Chondrocyte (in vitro differentiated cells): ENCODE measurements around the gene ABCA3. TPM values are rescaled to one million over a fixed set of nuclear protein-coding genes. Genes with fewer than 3 reads are reported as not detected.
"Not testable (repeated sequence)": the region's sequence is repeated elsewhere in the genome, so short reads cannot be mapped to it uniquely, and the experiment has no call there.

Experiments used
- DNase-seq: peaks from one replicate; pipeline ENCODE4 v3.0.0; 2021; ENCODE audit warnings: mixed read lengths, low spot score
- H3K27ac Mint-ChIP-seq: one replicate; pipeline ENCODE4 v1.8.0; 2021; ENCODE audit warnings: mild to moderate bottlenecking, moderate library complexity, mixed read lengths; ENCODE audit not compliant: unreplicated experiment
- H3K27me3 Mint-ChIP-seq: 2 replicates; pipeline ENCODE4 v1.8.0; 2021; ENCODE audit warnings: low read depth, mixed read lengths
- H3K36me3 Mint-ChIP-seq: 2 replicates; pipeline ENCODE4 v1.8.0; 2021; ENCODE audit warnings: low read depth, mixed read lengths
- H3K4me1 Mint-ChIP-seq: 2 replicates; pipeline ENCODE4 v1.8.0; 2021; ENCODE audit warnings: low read depth, mild to moderate bottlenecking, mixed read lengths
- H3K4me3 Mint-ChIP-seq: one replicate; pipeline ENCODE4 v1.8.0; 2021; ENCODE audit warnings: mild to moderate bottlenecking, moderate library complexity, mixed read lengths; ENCODE audit not compliant: unreplicated experiment
- H3K9me3 Mint-ChIP-seq: 2 replicates; pipeline ENCODE4 v1.8.0; 2021; ENCODE audit warnings: low read depth, mixed read lengths
- CTCF ChIP-seq: fragments of 200-600 bp; sonication (generic); IDR thresholded peaks from 2 replicates; pipeline ENCODE4 v1.5.0; 2021; ENCODE audit warnings: antibody characterized with exemption, mild to moderate bottlenecking, moderate library complexity
- total RNA-seq: library from RNA; stranded (reverse); gene quantifications from 3 replicates; pipeline ENCODE4 v1.2.1, GENCODE V29; 2021

The ABCA3 gene
- total RNA-seq, 1 donor from 2014 or later, result 26.0 TPM

- Mint-ChIP-seq H3K9me3 (no peaks in the 10 kb centered on the region), H3K36me3 (peaks cover 2% of the 10 kb centered on the region), H3K27ac (peak within 1 kb of the TSS; percentile 99), H3K27me3 (no peaks in the 10 kb centered on the region), H3K4me3 (peak within 1 kb of the TSS; percentile 88), H3K4me1 (peaks cover 38% of the 10 kb centered on the region)
- DNase-seq, result peak; percentile 98
- no peak for TF ChIP-seq CTCF
Measured at GRCh38 chr16:2267913-2268666, 72.4 kb downstream of the ABCA3 start, which contains the start of gene RNPS1. TSS of gene RNPS1 (minus strand) at chr16:2268126. CDS start at chr16:2264643, 3,483 bp downstream.

- Mint-ChIP-seq H3K4me1 (peaks cover 38% of the 10 kb centered on the region), H3K4me3 (peak overlapping the region; percentile 88), H3K27ac (peak overlapping the region; percentile 99)
- H3K9me3 Mint-ChIP-seq, H3K27me3 Mint-ChIP-seq, H3K36me3 Mint-ChIP-seq: not testable (repeated sequence)
- DNase-seq, result peak; percentile 89
Measured at GRCh38 chr16:2267505-2267912, 73.0 kb downstream of the ABCA3 start.

GRCh38 chr16:2266887-2267286 lies 73.6 kb downstream of the ABCA3 start:
- H3K36me3 Mint-ChIP-seq, H3K9me3 Mint-ChIP-seq, DNase-seq, H3K27me3 Mint-ChIP-seq: not testable (repeated sequence)
- H3K27ac Mint-ChIP-seq, result peak overlapping the region; percentile 85
- peaks cover 38% of the 10 kb centered on the region for H3K4me1 Mint-ChIP-seq
- peak overlapping the region; percentile 88 for H3K4me3 Mint-ChIP-seq

DNA sequence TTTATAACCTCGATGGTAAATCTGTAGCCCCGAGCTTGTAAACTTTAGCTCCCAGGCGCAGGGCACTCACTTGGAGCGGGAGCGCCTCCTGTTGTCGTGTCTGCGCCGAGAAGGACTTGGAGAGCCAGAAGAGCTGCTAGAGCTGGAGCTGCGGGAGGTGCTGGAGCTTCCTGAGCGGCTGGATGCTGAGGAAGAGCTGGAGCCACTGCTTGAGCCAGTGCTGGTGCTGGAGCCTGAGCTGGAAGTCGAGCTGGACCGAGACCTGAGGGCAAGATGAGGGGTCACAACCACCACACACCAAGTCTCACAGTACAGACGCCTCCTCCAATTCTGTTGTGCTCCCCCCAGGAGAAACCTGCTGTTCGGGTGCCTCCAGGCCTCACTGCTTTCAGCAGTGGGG lies 77.5 kb downstream of the ABCA3 start:
- not testable (repeated sequence) for H3K27me3 Mint-ChIP-seq, H3K4me3 Mint-ChIP-seq, H3K27ac Mint-ChIP-seq, DNase-seq, H3K9me3 Mint-ChIP-seq
- Mint-ChIP-seq H3K36me3 (peaks cover 11% of the 10 kb centered on the region), H3K4me1 (peaks cover 29% of the 10 kb centered on the region)

DNA sequence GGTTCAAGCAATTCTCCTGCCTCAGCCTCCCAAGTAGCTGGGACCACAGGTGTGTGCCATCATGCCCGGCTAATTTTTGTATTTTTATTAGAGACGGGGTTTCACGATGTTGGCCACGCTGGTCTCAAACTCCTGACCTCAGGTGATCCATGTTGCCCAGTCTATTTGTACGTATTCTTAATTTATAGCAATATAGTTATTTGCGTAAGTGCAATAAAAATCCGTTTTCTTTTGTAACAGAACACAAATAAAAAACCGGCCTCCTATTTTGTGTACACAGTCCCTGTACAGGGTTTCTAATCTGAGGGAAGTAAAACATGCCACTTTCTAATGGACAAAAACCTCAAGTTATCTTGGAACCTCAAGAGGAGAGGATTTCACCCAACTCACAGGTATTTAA lies 80.3 kb downstream of the ABCA3 start:
- no peaks in the 10 kb centered on the region for H3K9me3 Mint-ChIP-seq
- TF ChIP-seq CTCF, result no peak
- no peak overlapping the region for H3K4me3 Mint-ChIP-seq
- no peak for DNase-seq
- no peaks in the 10 kb centered on the region for H3K27me3 Mint-ChIP-seq
- no peak overlapping the region for H3K27ac Mint-ChIP-seq
- H3K4me1 Mint-ChIP-seq, result peaks cover 14% of the 10 kb centered on the region
- H3K36me3 Mint-ChIP-seq, result peaks cover 27% of the 10 kb centered on the region

GRCh38 chr16:2258530-2258929 lies 82.0 kb downstream of the ABCA3 start:
- not testable (repeated sequence) for H3K27me3 Mint-ChIP-seq, H3K27ac Mint-ChIP-seq, H3K9me3 Mint-ChIP-seq, H3K4me3 Mint-ChIP-seq, H3K4me1 Mint-ChIP-seq, DNase-seq
- peaks cover 26% of the 10 kb centered on the region for H3K36me3 Mint-ChIP-seq

- no peak overlapping the region for H3K27ac Mint-ChIP-seq
Measured at GRCh38 chr16:2257726-2258125, 82.8 kb downstream of the ABCA3 start.

More at GRCh38 chr16:2257726-2258125, 82.8 kb downstream of the ABCA3 start:
- no peaks in the 10 kb centered on the region for H3K9me3 Mint-ChIP-seq
- DNase-seq, result no peak
- no peak for TF ChIP-seq CTCF
- peaks cover 3% of the 10 kb centered on the region for H3K4me1 Mint-ChIP-seq
- no peaks in the 10 kb centered on the region for H3K27me3 Mint-ChIP-seq
- peaks cover 32% of the 10 kb centered on the region for H3K36me3 Mint-ChIP-seq
- H3K4me3 Mint-ChIP-seq, result no peak overlapping the region
